Stimulated activated memory B cell treated with anti-CD40 and anti-IgM and Interleukin-4, amounts not matched to agents 10 μg/mL and 1 μg/mL and 100 μg/mL, for 72 hours (primary cell): ENCODE results near the gene TAF5L.
"Not testable (repeated sequence)": the region's sequence is repeated elsewhere in the genome, so short reads cannot be mapped to it uniquely, and the experiment has no call there.

Source experiments
- ATAC-seq: fragments of 150-1000 bp; cut with Tn5 transposase; 2 replicates; pipeline ENCODE4 v1.10.0; 2021
- H3K27ac Mint-ChIP-seq: one replicate; pipeline ENCODE4 v1.8.0; 2022; ENCODE audit warnings: mild to moderate bottlenecking, mixed read lengths
- H3K27me3 Mint-ChIP-seq: one replicate; pipeline ENCODE4 v1.8.0; 2022; ENCODE audit warnings: mixed read lengths
- H3K36me3 Mint-ChIP-seq: one replicate; pipeline ENCODE4 v1.8.0; 2022; ENCODE audit warnings: mixed read lengths
- H3K4me1 Mint-ChIP-seq: one replicate; pipeline ENCODE4 v1.8.0; 2022; ENCODE audit warnings: mixed read lengths
- H3K4me3 Mint-ChIP-seq: one replicate; pipeline ENCODE4 v1.8.0; 2022; ENCODE audit warnings: mild to moderate bottlenecking, moderate library complexity, mixed read lengths
- H3K9me3 Mint-ChIP-seq: one replicate; pipeline ENCODE4 v1.8.0; 2022; ENCODE audit warnings: mixed read lengths

Gene TAF5L

GRCh38 chr1:229625071-229625914, 629 bp downstream of the TAF5L start:
- ATAC-seq = peak; percentile 73
- H3K4me3 Mint-ChIP-seq = peak overlapping the region; percentile 90
- peaks cover 58% of the 10 kb centered on the region for H3K4me1 Mint-ChIP-seq
- peaks cover 14% of the 10 kb centered on the region for H3K36me3 Mint-ChIP-seq
- peak overlapping the region; percentile 78 for H3K27ac Mint-ChIP-seq
- no peaks in the 10 kb centered on the region for H3K27me3 Mint-ChIP-seq
- H3K9me3 Mint-ChIP-seq = no peaks in the 10 kb centered on the region

DNA sequence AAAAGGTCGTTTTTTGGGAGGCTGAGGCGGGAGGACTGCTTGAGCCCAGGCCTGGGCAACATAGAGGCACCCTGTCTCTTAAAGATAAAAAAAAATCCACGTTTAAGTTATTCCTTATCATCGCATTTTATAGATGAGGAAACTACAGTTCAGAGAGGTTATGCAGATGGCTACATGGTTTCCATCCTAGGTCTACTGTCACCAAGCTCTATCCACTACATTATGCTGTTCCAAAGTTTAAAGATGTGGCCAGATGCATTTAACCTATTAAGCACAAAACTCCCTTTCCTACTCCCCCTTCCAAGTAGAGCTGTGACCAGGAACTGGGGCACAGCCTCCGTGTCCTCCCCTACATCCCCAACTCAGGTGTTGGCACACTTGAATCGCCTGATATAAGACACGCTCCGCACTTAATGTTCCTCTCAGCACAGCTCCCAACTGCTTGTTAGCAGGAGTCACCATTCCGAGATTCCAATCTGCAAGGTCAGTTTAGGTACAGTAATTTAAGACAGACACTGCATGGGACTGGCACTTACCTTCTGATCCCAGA, 1.3 kb downstream of the TAF5L start:
- Mint-ChIP-seq H3K9me3 (no peaks in the 10 kb centered on the region), H3K27me3 (no peaks in the 10 kb centered on the region), H3K4me3 (peak overlapping the region; percentile 90), H3K36me3 (peaks cover 13% of the 10 kb centered on the region), H3K27ac (peak overlapping the region; percentile 78), H3K4me1 (peaks cover 65% of the 10 kb centered on the region)
- no peak for ATAC-seq

DNA sequence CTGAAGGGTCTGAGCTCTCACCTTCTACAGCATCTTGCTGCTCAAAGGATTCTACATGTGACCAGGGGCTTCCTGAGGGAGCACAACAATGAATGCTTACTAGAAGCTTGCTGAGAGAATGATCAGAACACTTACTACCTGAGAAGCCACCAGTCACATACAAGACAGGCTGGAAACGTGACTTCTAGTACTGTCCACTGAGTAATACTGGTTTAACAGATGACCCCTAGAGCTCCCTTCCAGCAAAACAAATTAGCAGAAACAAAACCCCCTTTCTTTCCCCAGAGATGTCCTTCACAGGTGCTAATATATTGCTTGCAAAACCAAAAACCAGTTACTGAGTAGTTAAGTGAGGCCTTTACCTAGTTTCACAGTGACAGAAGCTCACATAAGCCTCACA, 2.1 kb downstream of the TAF5L start:
- no peak for ATAC-seq
- H3K4me3 Mint-ChIP-seq = peak overlapping the region; percentile 90
- H3K4me1 Mint-ChIP-seq = peaks cover 67% of the 10 kb centered on the region
- H3K27me3 Mint-ChIP-seq = no peaks in the 10 kb centered on the region
- peaks cover 14% of the 10 kb centered on the region for H3K36me3 Mint-ChIP-seq
- no peaks in the 10 kb centered on the region for H3K9me3 Mint-ChIP-seq
- no peak overlapping the region for H3K27ac Mint-ChIP-seq

DNA sequence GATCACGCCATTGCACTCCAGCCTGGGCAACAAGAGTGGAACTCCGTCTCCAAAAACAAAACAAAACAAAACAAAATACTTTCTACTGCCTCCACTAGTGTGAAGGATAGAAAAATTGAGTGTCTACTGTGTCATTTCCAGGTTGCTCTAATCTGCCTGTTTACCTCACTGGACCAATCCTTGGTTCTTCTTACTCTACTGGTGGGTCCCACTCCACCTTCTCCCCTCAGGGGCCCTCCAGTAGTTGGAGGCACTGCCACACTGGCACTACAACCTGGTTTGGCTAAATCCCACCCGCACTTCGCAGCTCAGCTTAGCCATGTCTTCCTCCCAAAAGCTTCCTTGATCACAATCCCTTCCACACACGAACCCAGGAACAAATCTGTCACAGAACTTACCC, 2.7 kb downstream of the TAF5L start:
- ATAC-seq = no peak
- H3K27me3 Mint-ChIP-seq = no peaks in the 10 kb centered on the region
- no peak overlapping the region for H3K27ac Mint-ChIP-seq
- peaks cover 62% of the 10 kb centered on the region for H3K4me1 Mint-ChIP-seq
- H3K36me3 Mint-ChIP-seq = peaks cover 14% of the 10 kb centered on the region
- H3K4me3 Mint-ChIP-seq = peak overlapping the region; percentile 13
- no peaks in the 10 kb centered on the region for H3K9me3 Mint-ChIP-seq

DNA sequence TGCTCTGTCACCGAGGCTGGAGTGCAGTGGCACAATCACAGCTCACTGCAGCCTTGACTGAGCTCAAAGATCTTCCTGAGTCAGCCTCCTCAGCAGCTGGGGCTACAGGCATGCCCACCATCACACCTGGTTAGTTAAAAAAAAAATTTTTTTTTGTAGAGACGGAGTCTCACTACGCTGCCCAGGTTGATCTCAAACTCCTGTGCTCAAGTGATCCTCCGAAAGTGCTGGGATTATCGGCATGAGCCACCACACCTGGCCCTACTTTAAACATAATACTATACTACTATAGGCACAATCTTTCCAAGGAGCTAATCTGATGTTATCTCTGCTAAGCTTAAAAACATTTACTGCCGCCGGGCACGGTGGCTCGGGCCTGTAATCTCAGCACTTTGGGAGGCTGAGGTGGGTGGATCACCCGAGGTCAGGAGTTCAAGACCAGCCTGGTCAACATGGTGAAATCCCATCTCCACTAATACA, 3.2 kb downstream of the TAF5L start:
- H3K4me1 Mint-ChIP-seq = peaks cover 62% of the 10 kb centered on the region
- peaks cover 14% of the 10 kb centered on the region for H3K36me3 Mint-ChIP-seq
- not testable (repeated sequence) for ATAC-seq, H3K27ac Mint-ChIP-seq, H3K9me3 Mint-ChIP-seq, H3K4me3 Mint-ChIP-seq, H3K27me3 Mint-ChIP-seq

DNA sequence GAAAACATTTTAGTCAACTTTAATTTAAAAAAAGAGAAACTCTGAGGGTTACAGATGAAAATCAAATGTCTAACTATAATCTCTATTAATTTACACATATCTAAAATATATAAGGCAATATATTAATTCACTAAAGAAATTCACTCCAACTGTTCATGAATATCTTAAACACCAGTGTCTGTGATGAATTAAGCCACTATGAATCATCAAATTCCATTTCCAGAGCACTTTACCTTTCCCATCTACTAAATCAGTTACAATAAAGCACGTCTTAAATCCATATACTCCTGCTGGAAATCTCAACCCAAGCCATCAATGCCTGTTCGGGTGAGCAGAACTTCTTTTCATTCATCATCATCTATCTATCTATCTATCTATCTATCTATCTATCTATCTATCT, 4.3 kb downstream of the TAF5L start:
- no peaks in the 10 kb centered on the region for H3K27me3 Mint-ChIP-seq
- peaks cover 60% of the 10 kb centered on the region for H3K4me1 Mint-ChIP-seq
- H3K4me3 Mint-ChIP-seq = no peak overlapping the region
- ATAC-seq = no peak
- no peak overlapping the region for H3K27ac Mint-ChIP-seq
- peaks cover 14% of the 10 kb centered on the region for H3K36me3 Mint-ChIP-seq
- H3K9me3 Mint-ChIP-seq = no peaks in the 10 kb centered on the region

DNA sequence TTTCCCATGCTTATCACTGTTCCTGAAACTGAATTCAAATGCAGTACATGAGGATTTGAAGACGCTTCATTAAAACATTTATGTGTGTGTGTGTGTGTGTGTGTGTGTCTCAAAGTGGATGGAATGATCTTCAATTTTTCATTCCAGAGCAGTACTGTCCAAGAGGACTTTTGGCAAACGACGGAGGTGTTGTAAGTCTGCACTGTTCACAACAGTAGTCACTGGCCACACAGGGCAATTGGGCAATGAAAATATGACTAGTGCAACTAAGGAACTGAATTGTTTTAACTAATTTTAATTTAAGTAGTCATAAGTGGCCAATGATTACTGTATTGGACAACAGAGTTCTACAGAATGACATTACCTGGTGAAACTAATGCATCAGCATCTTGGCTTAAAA, 5.0 kb downstream of the TAF5L start:
- Mint-ChIP-seq H3K4me3 (no peak overlapping the region), H3K27ac (no peak overlapping the region), H3K9me3 (no peaks in the 10 kb centered on the region), H3K4me1 (peaks cover 58% of the 10 kb centered on the region), H3K27me3 (no peaks in the 10 kb centered on the region), H3K36me3 (peaks cover 14% of the 10 kb centered on the region)
- ATAC-seq = no peak

- no peaks in the 10 kb centered on the region for H3K27me3 Mint-ChIP-seq
- H3K4me1 Mint-ChIP-seq = peaks cover 51% of the 10 kb centered on the region
- H3K27ac Mint-ChIP-seq = no peak overlapping the region
- H3K4me3 Mint-ChIP-seq = no peak overlapping the region
- peaks cover 15% of the 10 kb centered on the region for H3K36me3 Mint-ChIP-seq
- no peak for ATAC-seq
- H3K9me3 Mint-ChIP-seq = no peaks in the 10 kb centered on the region
These were observed 6.3 kb downstream of the TAF5L start for GRCh38 chr1:229619614-229620013.

- no peaks in the 10 kb centered on the region for H3K9me3 Mint-ChIP-seq
- peaks cover 49% of the 10 kb centered on the region for H3K4me1 Mint-ChIP-seq
- H3K36me3 Mint-ChIP-seq = peaks cover 21% of the 10 kb centered on the region
- H3K4me3 Mint-ChIP-seq = no peak overlapping the region
- no peaks in the 10 kb centered on the region for H3K27me3 Mint-ChIP-seq
- no peak for ATAC-seq
- no peak overlapping the region for H3K27ac Mint-ChIP-seq
These were observed 6.9 kb downstream of the TAF5L start for GRCh38 chr1:229619002-229619401.

GRCh38 chr1:229617351-229618100, 8.4 kb downstream of the TAF5L start:
- Mint-ChIP-seq H3K36me3 (peaks cover 29% of the 10 kb centered on the region), H3K9me3 (no peaks in the 10 kb centered on the region), H3K4me1 (peaks cover 44% of the 10 kb centered on the region), H3K27ac (no peak overlapping the region), H3K4me3 (no peak overlapping the region), H3K27me3 (no peaks in the 10 kb centered on the region)
- ATAC-seq = no peak

DNA sequence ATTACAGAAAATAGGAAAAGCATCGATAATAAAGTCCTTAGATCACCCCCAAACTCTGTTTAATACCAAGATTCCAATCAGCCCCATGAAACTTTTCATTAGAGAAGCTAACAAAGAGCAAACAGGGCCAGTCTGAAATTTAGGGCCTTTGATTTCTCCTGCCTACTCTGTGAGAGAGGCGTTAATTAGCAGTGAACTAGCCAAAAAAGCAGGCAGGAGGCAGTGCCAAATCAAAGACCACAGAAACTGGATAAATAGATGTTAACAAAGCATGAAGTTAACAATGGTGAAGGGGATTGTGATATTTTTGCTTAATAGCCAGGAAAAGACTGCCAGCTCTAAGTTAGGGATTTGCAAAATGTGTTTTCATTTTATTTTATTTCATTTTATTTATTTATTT, 11.2 kb downstream of the TAF5L start:
- Mint-ChIP-seq H3K4me3 (no peak overlapping the region), H3K36me3 (peaks cover 52% of the 10 kb centered on the region), H3K27me3 (no peaks in the 10 kb centered on the region), H3K27ac (no peak overlapping the region), H3K9me3 (no peaks in the 10 kb centered on the region), H3K4me1 (peaks cover 24% of the 10 kb centered on the region)
- no peak for ATAC-seq

GRCh38 chr1:229613938-229614337, 12.0 kb downstream of the TAF5L start:
- Mint-ChIP-seq H3K36me3 (peaks cover 55% of the 10 kb centered on the region), H3K27me3 (no peaks in the 10 kb centered on the region), H3K27ac (no peak overlapping the region), H3K9me3 (no peaks in the 10 kb centered on the region), H3K4me1 (peaks cover 18% of the 10 kb centered on the region), H3K4me3 (no peak overlapping the region)
- no peak for ATAC-seq

- ATAC-seq = no peak
- peaks cover 69% of the 10 kb centered on the region for H3K36me3 Mint-ChIP-seq
- H3K4me1 Mint-ChIP-seq = peaks cover under 1% of the 10 kb centered on the region
- H3K27me3 Mint-ChIP-seq = no peaks in the 10 kb centered on the region
- H3K27ac Mint-ChIP-seq = no peak overlapping the region
- H3K9me3 Mint-ChIP-seq = no peaks in the 10 kb centered on the region
- no peak overlapping the region for H3K4me3 Mint-ChIP-seq
These were observed 17.3 kb downstream of the TAF5L start for GRCh38 chr1:229608590-229608989.

DNA sequence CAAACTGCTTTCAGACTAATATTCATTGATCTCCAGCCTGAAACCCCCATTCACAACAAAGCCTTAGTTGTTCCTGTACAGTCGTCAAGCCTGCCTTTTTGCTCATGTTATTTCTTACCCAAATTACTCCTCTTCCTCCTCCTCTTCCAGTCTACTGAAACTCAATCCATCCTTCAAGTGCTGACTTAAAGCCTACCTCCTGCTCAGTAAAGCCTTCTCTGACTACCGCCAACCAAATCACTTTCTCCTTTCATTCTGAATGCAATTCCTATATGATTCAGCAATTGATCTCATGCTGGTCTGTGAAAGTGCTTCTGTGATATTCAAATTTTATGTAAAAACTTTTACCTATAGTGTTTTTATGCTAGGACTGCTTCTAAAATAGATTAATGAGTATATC, 18.6 kb downstream of the TAF5L start:
- H3K36me3 Mint-ChIP-seq = peaks cover 63% of the 10 kb centered on the region
- no peak overlapping the region for H3K27ac Mint-ChIP-seq
- no peaks in the 10 kb centered on the region for H3K27me3 Mint-ChIP-seq
- H3K4me1 Mint-ChIP-seq = no peaks in the 10 kb centered on the region
- H3K4me3 Mint-ChIP-seq = no peak overlapping the region
- ATAC-seq = no peak
- no peaks in the 10 kb centered on the region for H3K9me3 Mint-ChIP-seq

DNA sequence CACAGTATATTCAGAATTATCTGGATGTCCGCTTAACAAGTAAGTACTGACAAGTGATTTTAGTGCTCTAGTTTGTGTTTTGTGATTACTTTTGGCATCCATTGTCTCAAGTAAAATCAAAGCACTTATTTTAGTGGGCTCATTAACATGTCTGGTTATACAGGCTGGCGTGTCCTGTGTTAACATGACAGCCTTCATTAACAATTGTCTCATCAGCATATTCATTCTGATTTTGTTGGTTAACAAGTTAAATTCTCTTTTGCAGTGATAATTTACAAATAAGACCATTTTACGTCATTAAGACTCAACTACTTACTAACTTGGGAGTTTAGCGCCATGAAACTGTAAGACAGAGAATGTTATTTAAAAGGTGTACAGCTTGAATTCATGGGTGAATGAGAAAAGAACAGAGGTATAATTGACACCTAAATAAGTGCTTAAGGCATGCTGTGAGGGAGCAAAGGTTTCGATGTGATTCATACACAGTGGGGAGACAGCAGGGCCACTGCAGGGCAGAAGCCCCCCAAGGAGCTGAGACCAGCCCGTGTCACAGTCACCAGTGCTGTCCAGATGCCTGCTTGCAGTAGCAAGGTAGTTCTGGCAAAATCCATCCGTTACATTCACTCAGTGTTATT, 22.4 kb downstream of the TAF5L start:
- no peak for ATAC-seq
- Mint-ChIP-seq H3K4me3 (no peak overlapping the region), H3K36me3 (peaks cover 61% of the 10 kb centered on the region), H3K9me3 (no peaks in the 10 kb centered on the region), H3K27ac (no peak overlapping the region), H3K27me3 (no peaks in the 10 kb centered on the region), H3K4me1 (peaks cover 15% of the 10 kb centered on the region)
